ENCODE results near the gene KLHL7. TPM values are rescaled to one million over a fixed set of nuclear protein-coding genes. Genes with fewer than 3 reads are reported as not detected.

KLHL7 gene
- total and polyA plus RNA-seq, 2 donors (not counting 3 experiments of a cell fraction or from before 2014, with no cell fraction given) = 21.3 to 32.1 TPM

DNA sequence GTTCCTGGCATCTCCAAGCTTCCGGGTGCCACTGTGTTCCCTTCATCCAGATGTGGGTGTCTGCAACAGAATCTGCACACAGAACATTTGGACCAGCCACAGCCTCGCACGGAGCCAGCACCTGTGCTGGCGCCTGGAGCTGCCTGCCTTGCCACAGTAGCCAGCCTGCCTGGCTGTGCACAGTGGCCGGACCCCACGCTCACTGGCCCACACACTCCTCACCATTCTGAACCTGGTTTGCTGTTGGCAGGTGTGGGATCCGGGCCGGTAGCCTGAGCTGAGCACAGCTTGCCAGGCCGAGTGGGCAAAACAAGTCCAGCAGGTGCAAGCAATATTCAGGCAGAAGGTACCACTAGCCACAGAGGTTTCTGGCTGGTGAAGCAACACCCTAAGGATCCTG lies 7.6 kb upstream of the KLHL7 start:
- intact Hi-C loops (cut with micrococcal nuclease) = no loop called here
- H3K9ac ChIP-seq (replicated peaks; ENCODE audit: extremely low read depth, insufficient read depth, low read length) = no peak overlapping the region
- no peak overlapping the region for H3K4me3 ChIP-seq (replicated peaks in 1 of 3; ENCODE audit: insufficient read depth in 1 of 3, low read depth in 1 of 3, low read length in 3 of 3)
- H2AFZ ChIP-seq (ENCODE audit: low read depth, low read length) = no peak overlapping the region
- ChIA-PET POLR2A (no interaction called here), CTCF (interaction anchor here (0.8 to 8.6 kb wide), 2 partner anchors 9 to 13 kb away, joined by 3 to 75 read pairs; no protein-coding TSS in a partner anchor)
- dilution Hi-C loops (cut with MboI; ENCODE audit: extremely low pct_ligation_motif_present, low sequenced_read_pairs) = no loop called here
- H3K9me1 ChIP-seq (replicated peaks; ENCODE audit: control insufficient read depth, extremely low read depth, insufficient read depth, low read length) = no peaks in the 10 kb centered on the region
- FAIRE-seq = no peak
- no peaks in the 10 kb centered on the region for H4K20me1 ChIP-seq (replicated peaks; ENCODE audit: control insufficient read depth, extremely low read depth, insufficient read depth, low read length)
- H3K27me3 ChIP-seq (ENCODE audit: control insufficient read depth in 2 of 2, insufficient read depth in 2 of 2, low read length in 2 of 2) = no peaks in the 10 kb centered on the region
- no peak overlapping the region for H3K27ac ChIP-seq (ENCODE audit: insufficient read depth, low read depth, low read length)
- no peak for TF ChIP-seq EZH2 (IDR thresholded peaks at IDR 0.05; ENCODE audit: borderline replicate concordance, low read depth, low read length, severe bottlenecking)
- TF ChIP-seq GATA2 (IDR thresholded peaks at IDR 0.05; ENCODE audit: insufficient read depth, insufficient read length, low read depth, low read length) = no peak
- TF ChIP-seq POLR2AphosphoS5 (IDR thresholded peaks at IDR 0.05; ENCODE audit: insufficient read depth, low read depth, low read length) = no peak
- TF ChIP-seq MYC (IDR thresholded peaks at IDR 0.05; ENCODE audit: low read depth, low read length) = no peak
- no peak for TF ChIP-seq POLR2A (IDR thresholded peaks at IDR 0.05; ENCODE audit: low read depth, low read length)
- no peak for TF ChIP-seq JUN (IDR thresholded peaks at IDR 0.05; ENCODE audit: borderline replicate concordance, insufficient read depth, insufficient read length, low read depth)
- TF ChIP-seq CTCF (IDR thresholded peaks at IDR 0.05; ENCODE audit: extremely low read depth in 1 of 2, insufficient read depth in 1 of 2, low read depth in 1 of 2, low read length in 2 of 2) = no peak
- TF ChIP-seq, protein P1, sequence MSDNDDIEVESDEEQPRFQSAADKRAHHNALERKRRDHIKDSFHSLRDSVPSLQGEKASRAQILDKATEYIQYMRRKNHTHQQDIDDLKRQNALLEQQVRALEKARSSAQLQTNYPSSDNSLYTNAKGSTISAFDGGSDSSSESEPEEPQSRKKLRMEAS (IDR thresholded peaks at IDR 0.05; ENCODE audit: insufficient read depth, insufficient read length) = no peak
- no peak for TF ChIP-seq FOS (IDR thresholded peaks at IDR 0.05; ENCODE audit: borderline replicate concordance, insufficient read depth, low read length)
- H3K4me2 ChIP-seq (ENCODE audit: insufficient read depth, low read length) = no peak overlapping the region
- H3K9me3 ChIP-seq (replicated peaks; ENCODE audit: control insufficient read depth, insufficient read depth, low read length) = no peaks in the 10 kb centered on the region
- DNase-seq (ENCODE audit: low read depth, low spot score) = no peak
- H3K79me2 ChIP-seq (ENCODE audit: control insufficient read depth, insufficient read depth, low read length) = no peaks in the 10 kb centered on the region
- no peaks in the 10 kb centered on the region for H3K36me3 ChIP-seq (ENCODE audit: control insufficient read depth in 2 of 2, extremely low read depth in 1 of 2, insufficient read depth in 2 of 2, low read length in 2 of 2)
- no peaks in the 10 kb centered on the region for H3K4me1 ChIP-seq (ENCODE audit: control insufficient read depth, extremely low read depth, insufficient read depth, low read length)
- BruUV-seq (replicated peaks) = no TSS peak
